Measurements from ENCODE around the gene HDDC3. TPM values are rescaled to one million over a fixed set of nuclear protein-coding genes. Genes with fewer than 3 reads are reported as not detected.

The HDDC3 gene
- total RNA-seq, 1 experiment from 2014 or later = 21.6 TPM

GRCh38 chr15:90970274-90970673 lies 37.9 kb upstream of the HDDC3 start:
- no peak overlapping the region for H3K4me3 ChIP-seq (ENCODE audit: low read depth, low read length)
- Mint-ChIP-seq H3K9me3 (ENCODE audit: unreplicated experiment) (no peaks in the 10 kb centered on the region), H3K27me3 (ENCODE audit: insufficient read depth, unreplicated experiment) (no peaks in the 10 kb centered on the region), H3K4me3 (ENCODE audit: unreplicated experiment) (no peak overlapping the region), H3K36me3 (ENCODE audit: insufficient read depth, unreplicated experiment) (peaks cover 90% of the 10 kb centered on the region), H3K4me1 (ENCODE audit: low read depth, unreplicated experiment) (no peaks in the 10 kb centered on the region), H3K27ac (ENCODE audit: unreplicated experiment) (no peak overlapping the region)
- no peaks in the 10 kb centered on the region for H3K27me3 ChIP-seq (replicated peaks; ENCODE audit: control insufficient read depth, insufficient read depth, low read length)
- H3K4me1 ChIP-seq = no peaks in the 10 kb centered on the region
- H3K36me3 ChIP-seq (ENCODE audit: control insufficient read depth, insufficient read depth, low read length) = no peaks in the 10 kb centered on the region
- CTCF ChIA-PET = no interaction called here
- intact Hi-C loops (cut with micrococcal nuclease; ENCODE audit: unreplicated experiment) = loop anchor here (5.0 kb wide), 1 partner anchor 62 kb away; no protein-coding TSS in a partner anchor
- H3K9me3 ChIP-seq = no peaks in the 10 kb centered on the region
- DNase-seq = no peak
- TF ChIP-seq CTCF (IDR thresholded peaks at IDR 0.05; ENCODE audit: insufficient read depth in 1 of 2, low read depth in 1 of 2, low read length in 1 of 2, severe bottlenecking in 1 of 2, unreplicated experiment in 1 of 2) = no peak
- POLR2A ChIA-PET = no interaction called here
- BruUV-seq (replicated peaks) = no TSS peak

- intact Hi-C loops (cut with micrococcal nuclease; ENCODE audit: unreplicated experiment) = no loop called here
- H3K27ac Mint-ChIP-seq (ENCODE audit: unreplicated experiment) = no peak overlapping the region
- DNase-seq = no peak
- H3K4me3 ChIP-seq (ENCODE audit: low read depth, low read length) = no peak overlapping the region
- no peaks in the 10 kb centered on the region; the same call in 1 of the 2 replicates for H3K36me3 ChIP-seq (ENCODE audit: control insufficient read depth, insufficient read depth, low read length)
- no peaks in the 10 kb centered on the region for H3K4me1 ChIP-seq
- H3K36me3 Mint-ChIP-seq (ENCODE audit: insufficient read depth, unreplicated experiment) = peaks cover 90% of the 10 kb centered on the region
- no peak for TF ChIP-seq CTCF (IDR thresholded peaks at IDR 0.05; ENCODE audit: insufficient read depth in 1 of 2, low read depth in 1 of 2, low read length in 1 of 2, severe bottlenecking in 1 of 2, unreplicated experiment in 1 of 2)
- H3K27me3 Mint-ChIP-seq (ENCODE audit: insufficient read depth, unreplicated experiment) = no peaks in the 10 kb centered on the region
- no TSS peak for BruUV-seq (replicated peaks)
- ChIA-PET CTCF (interaction anchor here (0.6 kb wide), 1 partner anchor 32 kb away, joined by 3 read pairs; no protein-coding TSS in a partner anchor), POLR2A (interaction anchor here (0.6 kb wide), 1 partner anchor 13 kb away, joined by 4 read pairs; no protein-coding TSS in a partner anchor)
- H3K4me1 Mint-ChIP-seq (ENCODE audit: low read depth, unreplicated experiment) = no peaks in the 10 kb centered on the region
- H3K4me3 Mint-ChIP-seq (ENCODE audit: unreplicated experiment) = no peak overlapping the region
- no peaks in the 10 kb centered on the region for H3K9me3 Mint-ChIP-seq (ENCODE audit: unreplicated experiment)
- no peaks in the 10 kb centered on the region for H3K9me3 ChIP-seq
- H3K27me3 ChIP-seq (replicated peaks; ENCODE audit: control insufficient read depth, insufficient read depth, low read length) = no peaks in the 10 kb centered on the region
Measured at GRCh38 chr15:90968434-90968833, 36.1 kb upstream of the HDDC3 start.

- no peak for TF ChIP-seq CTCF (IDR thresholded peaks at IDR 0.05; ENCODE audit: insufficient read depth in 1 of 2, low read depth in 1 of 2, low read length in 1 of 2, severe bottlenecking in 1 of 2, unreplicated experiment in 1 of 2)
- Histone ChIP-seq H3K4me1 (no peaks in the 10 kb centered on the region), H3K27me3 (replicated peaks; ENCODE audit: control insufficient read depth, insufficient read depth, low read length) (no peaks in the 10 kb centered on the region), H3K4me3 (ENCODE audit: low read depth, low read length) (no peak overlapping the region), H3K9me3 (no peaks in the 10 kb centered on the region), H3K36me3 (ENCODE audit: control insufficient read depth, insufficient read depth, low read length) (no peaks in the 10 kb centered on the region; the same call in 1 of the 2 replicates)
- Mint-ChIP-seq H3K27me3 (ENCODE audit: insufficient read depth, unreplicated experiment) (no peaks in the 10 kb centered on the region), H3K9me3 (ENCODE audit: unreplicated experiment) (no peaks in the 10 kb centered on the region), H3K4me3 (ENCODE audit: unreplicated experiment) (no peak overlapping the region), H3K4me1 (ENCODE audit: low read depth, unreplicated experiment) (no peaks in the 10 kb centered on the region), H3K36me3 (ENCODE audit: insufficient read depth, unreplicated experiment) (peaks cover 85% of the 10 kb centered on the region), H3K27ac (ENCODE audit: unreplicated experiment) (no peak overlapping the region)
- intact Hi-C loops (cut with micrococcal nuclease; ENCODE audit: unreplicated experiment) = no loop called here
- ChIA-PET CTCF (no interaction called here), POLR2A (no interaction called here)
- BruUV-seq (replicated peaks) = no TSS peak
- no peak for DNase-seq
Measured at GRCh38 chr15:90967206-90967605, 34.9 kb upstream of the HDDC3 start.
